A673 (cell line): Measurements from ENCODE around the gene GP1BB. TPM values are rescaled to one million over a fixed set of nuclear protein-coding genes. Genes with fewer than 3 reads are reported as not detected.

Source experiments
- BruUV-seq: library from RNA; stranded (reverse); fragments of 400-500 nt; replicated peaks from 2 replicates; lab custom pipeline; 2021; lab: Mats Ljungman, UMichigan
- CTCF ChIA-PET: fragments of 300-600 bp; sonication (Branson Sonifier 250); formaldehyde crosslinking; loops from one replicate; lab custom pipeline; 2022; ENCODE audit warnings: antibody characterized with exemption; lab: Charles Lee
- POLR2A ChIA-PET: fragments of 300-600 bp; sonication (Branson Sonifier 250); formaldehyde crosslinking; loops from one replicate; lab custom pipeline; 2022; ENCODE audit warnings: antibody characterized with exemption; ENCODE audit not compliant: low non-redundant PET; lab: Charles Lee
- DNase-seq: peaks from one replicate; pipeline ENCODE4 v3.0.0-alpha.2; 2015; ENCODE audit warnings: low spot score
- H3K27ac ChIP-seq: fragments of 200-600 bp; sonication (generic); 2 replicates; pipeline ENCODE4 v1.5.1; 2016; ENCODE audit warnings: mixed run types, low read depth, mild to moderate bottlenecking, mixed read lengths, antibody characterized with exemption, low read length; ENCODE audit not compliant: poor library complexity, severe bottlenecking
- H3K27me3 ChIP-seq: fragments of 200-600 bp; sonication (generic); replicated peaks from 2 replicates; pipeline ENCODE4 v1.6.1; 2017; ENCODE audit warnings: mixed run types, low read depth, mild to moderate bottlenecking, mixed read lengths, antibody characterized with exemption, low read length; ENCODE audit not compliant: insufficient read depth, poor library complexity
- H3K36me3 ChIP-seq: fragments of 200-600 bp; sonication (generic); 2 replicates; pipeline ENCODE4 v1.6.1; 2016; ENCODE audit warnings: mixed run types, mild to moderate bottlenecking, mixed read lengths, antibody characterized with exemption, low read length; ENCODE audit not compliant: insufficient read depth, poor library complexity, severe bottlenecking
- H3K4me1 ChIP-seq: fragments of 200-600 bp; sonication (generic); 2 replicates; pipeline ENCODE4 v1.6.1; 2017; ENCODE audit warnings: mixed run types, mild to moderate bottlenecking, mixed read lengths, antibody characterized with exemption, low read length; ENCODE audit not compliant: insufficient read depth, poor library complexity, severe bottlenecking
- H3K4me3 ChIP-seq: fragments of 200-600 bp; sonication (generic); 2 replicates; pipeline ENCODE4 v1.5.1; 2016; ENCODE audit warnings: low read depth, mixed run types, mild to moderate bottlenecking, mixed read lengths, low read length; ENCODE audit not compliant: poor library complexity, severe bottlenecking
- H3K9me3 ChIP-seq: fragments of 200-600 bp; sonication (generic); 2 replicates; pipeline ENCODE4 v1.6.1; 2016; ENCODE audit warnings: mixed run types, low read depth, mild to moderate bottlenecking, mixed read lengths, antibody characterized with exemption, low read length; ENCODE audit not compliant: poor library complexity, severe bottlenecking
- EZH2 ChIP-seq: fragments of 200-600 bp; sonication (generic); IDR thresholded peaks from 2 replicates; pipeline ENCODE4 v1.6.1; 2017; ENCODE audit warnings: borderline replicate concordance, low read depth, mild to moderate bottlenecking, mixed read lengths, antibody characterized with exemption, low read length; ENCODE audit not compliant: poor library complexity, severe bottlenecking
- intact Hi-C: fragments of 100-400 bp; cut with micrococcal nuclease; formaldehyde crosslinking; loops from one replicate; pipeline ENCODE4 v1.10.0; 2022; ENCODE audit not compliant: unreplicated experiment
- total RNA-seq: library from RNA; stranded (reverse); gene quantifications from 2 replicates; pipeline ENCODE4 v1.2.3, GENCODE V29; 2021
- TF ChIP-seq, protein P1 (sequence below): fragments of 300-800, 200-600 bp; sonication (generic); conservative IDR thresholded peaks from 2 replicates; pipeline ENCODE4 v1.5.1; 2017; ENCODE audit warnings: low read depth, mild to moderate bottlenecking, antibody characterized with exemption, low read length, moderate library complexity, mixed read lengths

The GP1BB gene
- total RNA-seq, 1 experiment from 2014 or later = 12.6 TPM

DNA sequence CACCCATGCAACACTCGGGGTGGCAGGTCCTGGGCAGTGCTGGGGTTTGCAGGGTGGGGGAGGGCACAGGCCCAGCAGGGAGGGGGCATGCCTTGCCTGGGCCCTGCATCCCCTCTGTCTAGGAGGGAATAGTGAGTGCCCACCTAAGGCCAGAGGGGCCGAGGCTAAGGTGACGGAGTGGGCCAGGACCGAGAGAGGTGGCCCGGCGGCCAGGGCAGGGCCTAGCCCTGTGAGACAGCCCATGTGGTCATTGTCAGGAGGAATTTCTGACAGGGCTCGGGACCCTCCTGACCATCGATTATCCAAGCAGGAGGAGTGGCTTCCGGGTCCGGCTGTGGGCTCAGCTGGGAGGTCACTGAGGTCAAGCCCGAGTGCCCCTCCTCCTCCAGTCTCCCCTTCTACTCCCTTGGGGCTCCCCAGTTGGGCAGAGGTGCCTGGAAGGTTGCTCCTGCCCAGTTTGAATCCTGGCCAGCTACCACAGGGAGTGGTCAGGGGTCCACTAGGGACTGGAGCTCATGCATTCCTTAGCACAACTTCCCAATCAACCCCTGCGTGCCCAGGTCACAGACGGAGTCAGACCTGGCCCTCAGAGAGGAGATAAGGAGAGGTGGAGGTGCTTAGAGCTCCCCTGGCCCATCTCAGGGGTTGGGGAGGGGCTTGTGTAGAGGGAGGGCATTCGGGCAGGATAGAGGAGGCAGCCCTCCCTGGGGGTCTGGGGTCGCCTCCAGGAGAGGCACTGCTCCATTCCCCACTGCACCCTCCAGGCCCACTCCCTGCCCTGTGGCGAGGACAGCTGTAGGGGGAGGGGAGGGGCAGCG is 14.7 kb downstream of the GP1BB start:
- Histone ChIP-seq H3K4me3 (no peak overlapping the region), H3K36me3 (no peaks in the 10 kb centered on the region), H3K4me1 (no peaks in the 10 kb centered on the region), H3K9me3 (no peaks in the 10 kb centered on the region), H3K27ac (no peak overlapping the region), H3K27me3 (no peaks in the 10 kb centered on the region)
- CTCF ChIA-PET = interaction anchor here (0.9 kb wide), 1 partner anchor 172 kb away, joined by 3 read pairs; no protein-coding TSS in a partner anchor
- no peak for DNase-seq
- intact Hi-C loops = no loop called here
- POLR2A ChIA-PET = no interaction called here
- BruUV-seq = no TSS peak
- TF ChIP-seq, protein P1, sequence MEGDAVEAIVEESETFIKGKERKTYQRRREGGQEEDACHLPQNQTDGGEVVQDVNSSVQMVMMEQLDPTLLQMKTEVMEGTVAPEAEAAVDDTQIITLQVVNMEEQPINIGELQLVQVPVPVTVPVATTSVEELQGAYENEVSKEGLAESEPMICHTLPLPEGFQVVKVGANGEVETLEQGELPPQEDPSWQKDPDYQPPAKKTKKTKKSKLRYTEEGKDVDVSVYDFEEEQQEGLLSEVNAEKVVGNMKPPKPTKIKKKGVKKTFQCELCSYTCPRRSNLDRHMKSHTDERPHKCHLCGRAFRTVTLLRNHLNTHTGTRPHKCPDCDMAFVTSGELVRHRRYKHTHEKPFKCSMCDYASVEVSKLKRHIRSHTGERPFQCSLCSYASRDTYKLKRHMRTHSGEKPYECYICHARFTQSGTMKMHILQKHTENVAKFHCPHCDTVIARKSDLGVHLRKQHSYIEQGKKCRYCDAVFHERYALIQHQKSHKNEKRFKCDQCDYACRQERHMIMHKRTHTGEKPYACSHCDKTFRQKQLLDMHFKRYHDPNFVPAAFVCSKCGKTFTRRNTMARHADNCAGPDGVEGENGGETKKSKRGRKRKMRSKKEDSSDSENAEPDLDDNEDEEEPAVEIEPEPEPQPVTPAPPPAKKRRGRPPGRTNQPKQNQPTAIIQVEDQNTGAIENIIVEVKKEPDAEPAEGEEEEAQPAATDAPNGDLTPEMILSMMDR = no peak
- no peak for TF ChIP-seq EZH2

DNA sequence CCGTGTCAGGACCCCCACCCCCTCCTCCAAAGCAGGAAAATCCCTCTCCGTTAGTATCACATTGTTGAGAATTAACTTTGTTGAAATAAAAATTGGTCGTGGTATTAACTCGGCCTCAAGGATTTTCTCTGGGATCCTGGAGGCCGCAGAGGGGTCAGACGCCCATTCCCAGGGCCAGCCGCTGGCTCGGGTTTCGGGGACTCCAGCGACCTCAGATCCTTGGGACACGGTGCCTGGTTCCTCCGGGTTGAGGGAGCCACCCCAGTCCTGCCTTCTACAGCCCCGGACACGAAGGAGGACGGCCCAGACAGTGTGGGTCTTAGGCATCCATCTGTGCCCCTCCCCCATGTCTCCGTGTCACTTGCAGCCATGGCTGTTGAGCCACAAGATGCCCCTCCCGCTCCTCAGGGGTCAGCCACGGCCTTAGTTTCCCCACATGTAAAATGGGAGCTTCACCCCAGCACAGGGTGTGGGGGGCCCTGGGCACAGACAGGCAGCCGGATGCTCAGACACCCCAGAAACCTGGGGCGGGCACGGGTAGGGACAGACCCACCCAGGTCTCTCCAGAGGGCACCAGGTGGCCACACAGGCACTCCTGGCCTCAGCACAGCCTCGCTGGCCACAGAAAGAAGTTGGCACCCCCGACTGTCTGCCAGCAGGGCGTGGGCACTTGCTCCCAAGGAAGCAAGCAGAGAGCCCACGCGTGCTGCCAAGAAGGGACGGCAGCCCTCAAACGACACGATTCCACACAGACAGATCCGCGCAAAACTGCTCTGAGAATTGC is 15.5 kb downstream of the GP1BB start:
- Histone ChIP-seq H3K4me3 (no peak overlapping the region), H3K27ac (no peak overlapping the region), H3K36me3 (no peaks in the 10 kb centered on the region), H3K27me3 (no peaks in the 10 kb centered on the region), H3K9me3 (no peaks in the 10 kb centered on the region), H3K4me1 (no peaks in the 10 kb centered on the region)
- POLR2A ChIA-PET = no interaction called here
- intact Hi-C loops = no loop called here
- BruUV-seq = no TSS peak
- no peak for DNase-seq
- CTCF ChIA-PET = interaction anchor here (0.9 kb wide), 1 partner anchor 171 kb away, joined by 3 read pairs; no protein-coding TSS in a partner anchor
- TF ChIP-seq EZH2 = no peak
- TF ChIP-seq, protein P1 = no peak

DNA sequence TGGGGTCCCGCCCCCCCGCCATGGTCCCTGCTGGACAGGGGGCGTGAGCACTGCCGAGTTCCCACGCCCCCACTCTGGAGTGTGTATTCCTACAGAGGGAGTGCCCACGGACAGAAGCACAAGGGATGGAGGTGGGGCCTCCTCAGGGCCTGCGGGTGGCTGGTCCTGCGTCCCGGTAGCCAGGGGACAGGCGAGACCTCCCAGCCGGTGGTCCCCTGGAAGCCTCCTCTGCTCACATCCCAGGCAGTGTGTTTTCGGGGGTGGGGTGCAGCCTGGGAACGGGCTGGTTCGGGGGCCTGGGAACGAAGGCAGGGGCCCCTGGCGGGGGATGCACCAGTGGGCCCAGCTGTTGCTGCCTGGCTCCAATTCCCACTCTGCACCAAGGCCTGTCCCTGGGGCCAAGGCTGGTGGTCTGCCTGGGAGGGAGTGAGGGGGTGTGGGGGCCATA is 16.1 kb downstream of the GP1BB start:
- intact Hi-C loops = no loop called here
- ChIA-PET POLR2A (no interaction called here), CTCF (no interaction called here)
- Histone ChIP-seq H3K4me3 (no peak overlapping the region), H3K27me3 (no peaks in the 10 kb centered on the region), H3K9me3 (no peaks in the 10 kb centered on the region), H3K36me3 (no peaks in the 10 kb centered on the region), H3K4me1 (no peaks in the 10 kb centered on the region), H3K27ac (no peak overlapping the region)
- no peak for DNase-seq
- BruUV-seq = no TSS peak
- TF ChIP-seq EZH2 = no peak
- TF ChIP-seq, protein P1 = no peak
